Stimulated activated CD8-positive, alpha-beta memory T cell treated with anti-CD3 and anti-CD28 coated beads, Interleukin-15, amount 100 ng/mL, for 4 hours (primary cell): Measurements from ENCODE around the gene ZNF317.

Source experiments
- DNase-seq, 2 donors: peaks; one replicate each; pipeline ENCODE4 v3.0.0-alpha.2; 2020; ENCODE audit warnings: low read depth in 2 of 2

ZNF317 gene

DNA sequence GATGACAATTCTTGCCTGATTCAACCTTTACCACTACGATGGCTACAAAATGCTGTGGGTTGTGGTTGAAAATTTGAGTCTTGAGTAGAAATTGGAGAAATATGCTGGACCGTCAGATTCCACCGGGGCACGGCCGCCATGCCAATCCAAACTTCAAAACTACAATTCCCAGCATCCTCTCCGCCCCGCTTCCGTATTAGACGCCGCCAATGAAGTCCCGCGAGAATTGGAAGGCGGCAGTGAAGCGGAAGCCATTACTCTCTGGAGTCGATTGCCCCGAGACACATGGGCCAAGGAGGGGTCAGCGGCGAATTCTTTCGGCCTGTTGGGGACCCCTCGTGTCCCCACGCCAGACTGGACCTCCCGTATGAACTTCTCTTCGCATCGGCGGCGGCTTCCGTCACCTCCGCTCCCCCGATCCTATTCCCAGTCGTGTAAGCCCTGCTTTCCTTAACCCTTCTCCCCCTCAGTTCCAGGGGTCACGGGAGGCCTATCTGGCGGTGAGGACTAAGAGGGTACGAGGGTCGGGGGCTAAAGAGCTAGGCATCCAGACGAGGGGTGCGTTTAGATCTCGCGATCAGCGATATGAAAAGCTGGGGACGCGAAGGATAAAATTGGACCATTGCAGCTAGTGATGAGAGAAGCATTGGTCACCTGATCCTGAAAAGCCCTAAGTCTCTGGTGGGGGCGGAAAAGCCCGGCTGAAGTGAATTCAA lies at the start of gene ZNF317:
Gene ZNF317, plus strand, starts transcription at position 239 of the 716 bp plus-strand sequence. CDS start 15,620 bp downstream, outside the sequence.
- peak; percentile 76 to 86 for DNase-seq

- no peak for DNase-seq
Observed at GRCh38 chr19:9107375-9107774, 32.8 kb upstream of the ZNF317 start, which contains the start of gene OR7G2. TSS of gene OR7G2 (minus strand) at chr19:9107475. CDS start at chr19:9103243, 4,232 bp downstream.

GRCh38 chr19:9109959-9110358 lies 30.2 kb upstream of the ZNF317 start:
- no peak for DNase-seq

DNA sequence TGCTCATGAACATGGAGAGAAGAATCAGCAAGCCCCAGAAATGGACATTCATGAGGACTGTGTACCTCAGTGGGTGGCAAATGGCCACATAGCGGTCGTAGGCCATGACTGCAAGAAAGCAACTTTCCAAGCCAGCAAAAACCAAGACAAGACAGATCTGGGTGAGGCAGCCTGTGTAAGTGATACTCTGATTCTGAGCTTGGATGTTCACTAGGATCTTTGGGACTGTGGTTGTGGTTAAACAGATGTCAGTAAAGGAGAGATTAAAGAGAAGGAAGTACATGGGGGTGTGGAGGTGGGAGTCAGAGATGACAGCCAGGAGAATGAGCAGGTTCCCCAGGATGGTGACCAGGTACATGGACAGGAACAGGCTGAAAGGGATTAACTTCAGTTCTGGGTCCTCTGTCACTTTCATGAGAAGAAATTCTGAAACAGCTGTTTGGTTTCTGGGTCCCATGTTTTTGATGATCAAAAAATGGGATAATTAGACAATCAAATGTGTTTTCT lies 24.8 kb upstream of the ZNF317 start, which contains the start of gene OR7G1:
Gene OR7G1, minus strand, starts transcription at position 457 of the 507 bp plus-strand sequence. Its CDS starts 0 bp downstream, at position 457.
- DNase-seq = no peak

DNA sequence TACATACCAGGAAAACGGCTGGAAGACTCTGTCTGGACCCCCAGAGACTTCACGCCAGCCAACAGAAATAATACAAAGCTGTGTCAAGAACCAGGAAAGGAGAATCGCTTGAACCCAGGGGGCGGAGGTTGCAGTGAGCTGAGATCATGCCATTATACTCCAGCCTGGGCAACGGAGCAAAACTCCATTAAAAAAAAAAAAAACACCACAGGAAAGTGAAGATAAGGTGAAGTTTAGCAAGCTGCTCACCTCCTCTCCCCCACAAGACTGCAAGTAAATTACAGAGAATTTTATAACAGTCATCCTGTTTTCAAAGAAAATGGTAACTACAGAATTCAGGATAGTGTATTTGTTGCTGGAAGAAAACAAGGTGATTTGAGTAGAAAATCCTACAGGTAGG lies 23.6 kb upstream of the ZNF317 start:
- no peak for DNase-seq

DNA sequence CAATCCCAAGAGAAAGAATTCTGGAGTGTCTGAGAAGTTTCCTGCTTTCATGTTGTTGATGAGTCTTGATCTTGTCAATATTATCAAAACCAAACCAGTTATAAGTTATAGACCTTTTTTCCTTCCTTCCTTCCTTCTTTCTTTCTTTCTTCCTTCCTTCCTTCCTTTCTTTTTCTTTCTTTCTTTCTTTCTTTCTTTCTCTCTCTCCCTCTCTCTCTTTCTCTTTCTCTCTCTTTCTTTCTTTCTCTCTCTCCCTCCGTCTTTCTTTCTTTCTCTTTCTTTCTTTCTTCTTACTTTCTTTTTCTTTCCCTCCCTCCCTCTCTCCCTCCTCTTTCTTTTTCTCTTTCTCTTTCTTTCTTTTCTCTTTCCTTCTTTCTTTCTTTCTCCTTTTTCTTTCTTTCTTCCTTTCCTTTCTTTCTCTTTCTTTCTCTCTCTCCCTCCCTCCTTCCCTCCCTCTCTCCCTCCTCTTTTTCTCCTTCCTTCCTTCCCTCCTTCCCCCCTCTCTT lies 13.2 kb upstream of the ZNF317 start, which contains the start of gene OR7G3:
Gene OR7G3, minus strand, starts transcription at position 51 of the 506 bp plus-strand sequence. Its CDS starts 0 bp downstream, at position 51.
- no peak for DNase-seq

DNA sequence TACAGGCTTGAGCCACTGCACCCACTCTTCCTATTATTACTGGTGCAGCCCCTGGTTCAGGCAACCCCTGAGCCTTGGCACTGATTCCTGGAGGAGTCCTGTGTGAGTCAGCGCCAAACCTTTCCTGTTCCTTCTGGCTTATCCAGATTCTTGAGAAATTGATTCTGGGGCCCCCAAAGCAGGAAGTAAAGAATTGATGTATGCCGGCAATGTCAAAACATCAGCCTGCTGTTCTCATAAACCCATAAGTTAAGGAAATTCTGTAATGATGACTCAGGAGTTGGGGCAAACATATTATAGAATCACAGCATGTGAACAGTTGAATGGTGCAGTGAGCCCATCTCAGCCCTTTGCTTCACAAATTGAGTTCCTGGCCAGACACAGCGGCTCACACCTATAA lies 12.0 kb upstream of the ZNF317 start:
- no peak for DNase-seq

GRCh38 chr19:9130965-9131364 lies 9.2 kb upstream of the ZNF317 start:
- DNase-seq = no peak

DNA sequence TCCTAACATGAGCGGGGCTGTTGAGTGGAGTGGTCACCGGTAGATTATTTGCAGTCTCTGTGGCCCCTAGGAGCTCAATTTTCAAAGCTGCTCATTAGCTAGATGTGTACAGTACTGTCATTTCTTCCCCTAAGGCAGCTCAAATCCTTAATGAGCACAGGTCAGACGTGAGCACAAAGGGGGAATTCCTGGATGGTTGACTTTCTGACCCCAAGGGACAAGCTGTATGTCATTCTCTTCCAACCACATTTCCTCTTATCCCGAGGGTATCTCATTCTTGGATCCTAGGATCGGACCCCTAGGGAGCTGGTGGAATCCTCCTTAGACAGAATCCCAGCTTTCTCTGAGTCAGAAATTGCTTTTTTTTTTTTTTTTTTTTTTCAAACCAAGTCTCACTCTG lies 7.8 kb upstream of the ZNF317 start:
- DNase-seq = no peak

DNA sequence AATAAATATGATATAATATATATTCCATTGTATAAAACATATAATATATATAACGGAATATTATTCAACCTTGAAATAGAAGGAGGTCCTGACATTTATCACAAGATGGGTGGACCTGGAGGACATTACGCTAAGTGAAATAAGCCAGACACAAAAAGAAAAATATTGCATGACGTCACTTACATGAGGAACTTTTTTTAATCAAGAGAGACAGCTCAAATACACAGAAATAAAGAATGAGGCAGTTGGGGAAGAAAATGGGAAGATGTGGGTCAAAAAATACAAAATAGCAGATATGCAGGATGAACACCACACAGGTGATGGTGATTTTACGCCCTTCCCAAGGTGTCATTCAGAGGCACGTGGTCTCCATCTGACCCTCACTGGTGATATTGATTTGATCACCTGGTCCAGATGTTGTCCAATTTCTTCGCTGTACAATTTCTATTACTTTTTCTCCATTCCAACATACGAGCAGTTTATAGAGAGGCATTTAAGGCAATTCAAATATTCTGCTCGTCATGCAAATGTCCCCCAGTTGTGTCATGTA lies 513 bp upstream of the ZNF317 start:
- DNase-seq = no peak

DNA sequence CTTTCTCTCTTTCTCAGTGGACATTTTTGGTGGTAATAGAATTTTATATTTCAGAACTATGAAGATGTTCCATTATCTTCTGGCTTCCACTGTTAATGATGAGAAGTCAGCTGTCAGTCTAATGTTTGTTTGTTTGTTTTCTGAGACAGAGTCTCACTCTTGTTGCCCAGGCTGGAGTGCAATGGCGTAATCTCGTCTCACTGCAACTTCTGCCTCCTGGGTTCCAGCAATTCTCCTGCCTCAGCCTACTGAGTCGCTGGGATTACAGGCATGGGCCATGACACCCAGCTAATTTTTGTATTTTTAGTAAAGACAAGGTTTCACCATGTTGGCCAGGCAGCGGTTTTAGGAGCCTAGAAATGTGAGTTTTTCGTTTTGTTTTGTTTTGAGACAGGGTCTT lies 4.7 kb downstream of the ZNF317 start:
- no peak for DNase-seq

DNA sequence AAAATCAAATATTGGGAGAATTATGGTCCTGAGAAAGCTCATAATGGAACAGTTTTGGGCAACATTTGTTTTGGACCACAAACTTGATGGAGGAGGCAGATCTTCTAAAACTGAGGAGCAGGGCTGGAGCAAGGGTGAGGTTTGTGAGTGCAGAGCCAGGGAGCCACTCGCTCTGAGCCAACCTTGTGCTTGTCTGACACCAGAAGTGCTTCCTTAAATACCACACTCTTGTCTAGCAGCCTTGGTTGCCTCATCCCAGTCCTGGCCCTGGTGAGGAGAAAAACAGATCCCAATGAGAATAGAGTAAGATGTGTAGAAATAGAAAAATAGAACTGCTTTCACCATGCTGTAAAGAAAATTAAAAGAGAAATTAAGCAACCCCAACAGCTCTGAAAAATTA lies 6.7 kb downstream of the ZNF317 start:
- no peak for DNase-seq

- no peak for DNase-seq
Observed at GRCh38 chr19:9148697-9149096, 8.5 kb downstream of the ZNF317 start.

GRCh38 chr19:9149997-9150396 lies 9.8 kb downstream of the ZNF317 start:
- DNase-seq = no peak

DNA sequence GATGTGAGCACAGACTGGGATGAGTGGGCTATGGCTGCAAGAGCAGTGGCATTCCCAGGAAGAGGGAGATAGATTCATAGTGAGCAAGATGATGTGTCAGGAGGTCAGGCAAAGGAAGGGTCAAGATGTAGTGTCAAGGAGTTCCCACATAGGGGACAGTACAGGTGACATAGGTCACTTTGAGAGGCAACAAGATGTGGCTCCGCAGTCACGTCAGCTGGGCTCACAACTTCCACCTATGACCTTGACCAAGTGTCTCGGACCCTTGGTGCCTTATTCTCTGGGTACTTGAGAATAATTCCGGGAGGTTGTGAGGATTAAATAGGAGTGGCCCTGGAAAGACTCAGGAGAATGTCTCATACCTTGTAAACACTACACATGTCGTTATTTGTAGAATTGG lies 10.5 kb downstream of the ZNF317 start:
- no peak for DNase-seq

GRCh38 chr19:9151367-9151766 lies 11.2 kb downstream of the ZNF317 start:
- no peak for DNase-seq

GRCh38 chr19:9155591-9155990 lies 15.4 kb downstream of the ZNF317 start:
- DNase-seq = no peak

DNA sequence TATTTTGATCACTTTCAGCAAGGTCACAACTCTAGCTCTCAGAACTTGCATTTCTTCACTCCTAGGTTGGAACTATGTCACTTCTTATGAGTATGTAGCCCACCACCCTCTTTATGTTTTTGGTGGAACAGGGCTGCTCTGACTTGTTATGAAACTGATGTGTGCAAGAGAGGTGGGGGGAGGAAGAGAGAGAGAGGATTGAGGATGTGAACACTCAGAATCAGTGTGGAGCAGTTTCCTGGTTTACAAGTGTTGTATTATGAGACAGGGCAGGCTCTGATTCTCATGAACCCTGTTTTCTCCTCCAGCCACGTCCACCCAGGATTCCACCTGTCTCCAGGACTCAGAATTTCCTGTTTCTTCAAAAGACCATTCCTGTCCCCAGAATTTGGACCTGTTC lies 16.1 kb downstream of the ZNF317 start:
- DNase-seq = no peak

DNA sequence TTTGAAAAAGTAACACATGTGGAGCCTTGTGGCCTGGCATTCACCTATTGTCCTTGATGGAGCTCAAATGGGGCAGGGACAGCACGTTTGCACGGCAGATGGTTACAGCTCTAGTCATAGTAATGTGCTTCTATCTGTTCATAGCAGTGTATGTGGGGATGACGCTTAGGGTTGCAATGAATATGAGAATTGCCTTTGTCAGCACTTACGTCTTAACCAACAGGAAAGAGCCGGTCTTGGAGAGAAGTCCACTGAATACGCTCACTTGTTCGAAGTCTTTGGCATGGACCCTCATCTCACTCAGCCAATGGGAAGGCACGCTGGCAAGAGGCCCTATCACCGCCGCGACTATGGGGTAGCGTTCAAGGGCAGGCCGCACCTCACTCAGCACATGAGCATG lies 19.7 kb downstream of the ZNF317 start:
- no peak for DNase-seq

GRCh38 chr19:9161427-9161826 lies 21.2 kb downstream of the ZNF317 start:
- DNase-seq = no peak

DNA sequence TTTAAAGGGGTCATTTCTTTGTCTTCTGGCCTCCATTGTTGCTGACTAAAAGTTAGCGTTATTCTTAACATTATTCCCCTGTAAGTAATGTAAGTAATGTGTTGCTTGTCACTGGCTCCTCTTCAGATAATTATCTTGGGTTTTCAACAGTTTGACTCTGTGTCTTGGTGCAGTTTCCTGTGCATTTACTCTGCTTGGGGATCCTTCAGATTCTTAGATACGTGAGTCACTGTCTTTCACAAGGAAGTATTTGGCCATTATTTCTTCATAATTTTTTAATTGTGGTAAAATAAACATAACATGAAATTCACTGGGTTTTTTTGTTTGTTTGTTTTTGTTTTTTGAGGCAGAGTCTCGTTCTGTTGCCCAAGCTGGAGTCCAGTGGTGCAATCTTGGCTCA lies 25.1 kb downstream of the ZNF317 start:
- no peak for DNase-seq

DNA sequence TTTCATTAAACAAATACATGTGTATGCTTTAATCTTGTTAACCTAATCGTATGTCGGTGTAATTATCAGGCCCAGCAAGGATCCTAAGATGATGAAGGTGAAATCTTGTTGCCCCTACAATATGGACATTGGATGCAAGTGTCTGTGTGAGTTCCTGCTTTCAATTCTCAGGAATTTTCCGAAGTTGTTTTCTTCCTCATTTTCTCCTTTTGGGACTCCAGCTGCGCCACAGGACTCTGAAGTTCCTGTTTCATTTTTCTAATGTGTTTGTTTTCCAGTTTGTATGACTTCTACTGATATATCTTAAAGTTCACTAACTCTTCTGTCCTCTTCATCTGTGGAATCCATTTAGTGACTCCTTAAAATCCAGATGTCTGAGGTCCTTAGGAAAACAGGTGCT lies 26.6 kb downstream of the ZNF317 start:
- DNase-seq = no peak

DNA sequence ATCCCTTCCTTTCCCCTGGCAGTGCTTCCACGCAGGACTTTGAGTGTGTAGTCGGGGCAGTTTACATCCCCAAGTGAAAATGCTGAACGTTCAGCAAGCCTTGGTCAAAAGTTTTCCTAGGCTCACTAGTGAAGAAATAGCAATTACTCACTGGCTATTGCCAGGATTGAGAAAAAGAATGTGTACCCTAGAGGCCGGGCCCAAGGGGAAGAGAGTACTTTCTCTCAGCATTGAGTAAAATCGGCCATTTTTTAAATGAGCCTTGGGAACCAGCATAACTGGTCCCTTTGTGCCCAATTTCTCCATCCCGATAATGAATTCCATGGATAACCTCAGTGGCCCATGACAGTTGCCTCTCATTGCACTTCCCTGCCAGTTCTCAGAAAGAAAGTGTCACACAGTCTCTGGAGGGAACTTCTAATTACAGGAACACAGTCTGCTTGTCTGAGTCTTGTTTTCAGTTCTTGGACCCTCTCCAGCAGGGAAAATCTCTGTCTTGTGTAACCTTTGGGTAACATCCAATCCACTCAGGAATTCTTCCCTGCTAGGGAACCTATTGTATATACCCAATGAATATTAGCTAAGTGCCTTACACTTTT lies 31.3 kb downstream of the ZNF317 start:
- DNase-seq = no peak
